WTC11 (cell line): ENCODE measurements around the gene RANBP17. TPM values are rescaled to one million over a fixed set of nuclear protein-coding genes. Genes with fewer than 3 reads are reported as not detected.

Source experiments
- ATAC-seq: fragments of 200-7000 bp; cut with Tn5 transposase; 2 replicates; pipeline ENCODE4 v1.10.0; 2021; ENCODE audit warnings: mild to moderate bottlenecking, moderate library complexity
- CTCF ChIA-PET: fragments of 300-600 bp; sonication (Branson Sonifier 250); formaldehyde crosslinking; loops from one replicate; lab custom pipeline; 2021; ENCODE audit warnings: antibody characterized with exemption; lab: Charles Lee
- POLR2A ChIA-PET: fragments of 350-600 bp; sonication (Branson Sonifier 250); formaldehyde crosslinking; loops from one replicate; lab custom pipeline; 2021; ENCODE audit warnings: antibody characterized with exemption; lab: Charles Lee
- DNase-seq: peaks from one replicate; pipeline ENCODE4 v3.0.0; 2021; ENCODE audit warnings: low spot score
- H3K27ac Mint-ChIP-seq: 2 replicates; pipeline ENCODE4 v1.8.0; 2021; ENCODE audit warnings: mixed read lengths
- H3K27me3 Mint-ChIP-seq: 2 replicates; pipeline ENCODE4 v1.8.0; 2021; ENCODE audit warnings: low read depth, mild to moderate bottlenecking, moderate library complexity, mixed read lengths
- H3K36me3 Mint-ChIP-seq: 2 replicates; pipeline ENCODE4 v1.8.0; 2021; ENCODE audit warnings: mixed read lengths
- H3K4me1 Mint-ChIP-seq: 2 replicates; pipeline ENCODE4 v1.8.0; 2022; ENCODE audit warnings: mixed read lengths
- H3K4me3 Mint-ChIP-seq: 2 replicates; pipeline ENCODE4 v1.8.0; 2021; ENCODE audit warnings: mild to moderate bottlenecking, moderate library complexity, mixed read lengths
- H3K9me3 Mint-ChIP-seq: 2 replicates; pipeline ENCODE4 v1.8.0; 2021; ENCODE audit warnings: mixed read lengths
- ETV6 ChIP-seq: sonication (generic); formaldehyde crosslinking; IDR thresholded peaks from 2 replicates; pipeline ENCODE4 v1.8.1; 2022; ENCODE audit warnings: mild to moderate bottlenecking, missing genetic modification reagents
- FOXJ3 ChIP-seq: sonication (generic); formaldehyde crosslinking; IDR thresholded peaks from 2 replicates; pipeline ENCODE4 v1.9.0; 2021; ENCODE audit warnings: missing genetic modification reagents, mild to moderate bottlenecking, borderline replicate concordance
- FOXP1 ChIP-seq: sonication (generic); formaldehyde crosslinking; IDR thresholded peaks from 2 replicates; pipeline ENCODE4 v1.8.0; 2022; ENCODE audit warnings: missing genetic modification reagents, mild to moderate bottlenecking, moderate library complexity, borderline replicate concordance
- GTF2I ChIP-seq: fragments of 250-450 bp; sonication (Bioruptor Pico); conservative IDR thresholded peaks from 2 replicates; pipeline ENCODE4 v1.4.0; 2021; ENCODE audit warnings: mild to moderate bottlenecking
- HMGA2 ChIP-seq: fragments of 250-450 bp; sonication (Bioruptor Pico); IDR thresholded peaks from 2 replicates; pipeline ENCODE4 v1.4.0; 2021; ENCODE audit warnings: mild to moderate bottlenecking, moderate library complexity
- KAT7 ChIP-seq: sonication (generic); formaldehyde crosslinking; IDR thresholded peaks from 2 replicates; pipeline ENCODE4 v1.8.1; 2023; ENCODE audit warnings: missing genetic modification reagents, mild to moderate bottlenecking, borderline replicate concordance
- SP1 ChIP-seq: sonication (generic); formaldehyde crosslinking; conservative IDR thresholded peaks from 2 replicates; pipeline ENCODE4 v1.8.1; 2022; ENCODE audit warnings: missing genetic modification reagents
- TEAD1 ChIP-seq: sonication (generic); formaldehyde crosslinking; IDR thresholded peaks from 2 replicates; pipeline ENCODE4 v1.8.0; 2022; ENCODE audit warnings: mild to moderate bottlenecking, missing genetic modification reagents
- TEAD4 ChIP-seq: sonication (generic); formaldehyde crosslinking; IDR thresholded peaks from 2 replicates; pipeline ENCODE4 v1.8.0; 2022; ENCODE audit warnings: mild to moderate bottlenecking, missing genetic modification reagents
- ZNF532 ChIP-seq: fragments of 250-450 bp; sonication (Bioruptor Pico); IDR thresholded peaks from 2 replicates; pipeline ENCODE4 v1.9.0; 2021; ENCODE audit warnings: mild to moderate bottlenecking, borderline replicate concordance
- total RNA-seq: library from RNA; stranded (reverse); gene quantifications from 3 replicates; pipeline ENCODE4 v1.2.3, GENCODE V29; 2021
- TF ChIP-seq, protein P1 (sequence below): sonication (generic); formaldehyde crosslinking; IDR thresholded peaks from 2 replicates; pipeline ENCODE4 v1.8.1; 2023; ENCODE audit warnings: mild to moderate bottlenecking, missing genetic modification reagents, moderate library complexity
- TF ChIP-seq, protein P2 (sequence below): sonication (generic); formaldehyde crosslinking; IDR thresholded peaks from 2 replicates; pipeline ENCODE4 v1.8.0; 2023; ENCODE audit warnings: missing genetic modification reagents
- TF ChIP-seq, protein P3 (sequence below): sonication (generic); formaldehyde crosslinking; IDR thresholded peaks from 2 replicates; pipeline ENCODE4 v1.8.0; 2023; ENCODE audit warnings: missing genetic modification reagents, mild to moderate bottlenecking, borderline replicate concordance
- TF ChIP-seq, protein P4 (sequence below): fragments of 250-450 bp; sonication (Bioruptor Pico); IDR thresholded peaks from 2 replicates; pipeline ENCODE4 v1.9.0; 2021; ENCODE audit warnings: mild to moderate bottlenecking

RANBP17 gene
- total RNA-seq, 1 experiment from 2014 or later = 23.1 TPM

GRCh38 chr5:171155621-171156020 is 293.8 kb downstream of the RANBP17 start:
- ChIA-PET POLR2A (no interaction called here), CTCF (no interaction called here)
- Mint-ChIP-seq H3K27me3 (no peaks in the 10 kb centered on the region), H3K27ac (no peak overlapping the region)
- ATAC-seq = no peak
- DNase-seq = no peak
- no peak for TF ChIP-seq ETV6 (CRISPR knock-in tag)
- no peak for TF ChIP-seq FOXJ3 (CRISPR knock-in tag)
- TF ChIP-seq KAT7 (CRISPR knock-in tag) = no peak
- TF ChIP-seq TEAD1 (CRISPR knock-in tag) = no peak
- TF ChIP-seq SP1 (CRISPR knock-in tag) = no peak
- no peak for TF ChIP-seq TEAD4
- TF ChIP-seq, all 79 proteins: peak for 0
- no peaks in the 10 kb centered on the region for H3K36me3 Mint-ChIP-seq
- H3K9me3 Mint-ChIP-seq = no peaks in the 10 kb centered on the region
- no peak overlapping the region for H3K4me3 Mint-ChIP-seq
- H3K4me1 Mint-ChIP-seq = peaks cover 5% of the 10 kb centered on the region

DNA sequence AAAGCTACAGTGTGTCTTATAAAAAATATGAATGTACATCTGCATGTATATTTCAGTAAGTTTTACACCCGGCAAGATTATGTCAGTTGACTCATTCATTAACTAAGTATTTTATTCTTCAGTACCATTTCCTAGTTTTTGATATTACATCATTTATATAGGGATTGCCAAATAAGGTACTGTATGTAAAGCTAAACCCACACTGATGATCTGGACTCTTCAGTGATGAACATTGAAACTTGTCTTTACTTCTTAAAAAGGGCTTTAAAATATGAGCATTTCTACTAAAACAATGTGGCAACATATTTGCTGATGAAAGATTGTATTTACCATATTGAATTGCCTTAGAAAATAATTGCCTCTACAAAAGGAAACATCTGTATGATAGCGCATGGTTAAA is 295.5 kb downstream of the RANBP17 start:
- H3K27ac Mint-ChIP-seq = no peak overlapping the region
- H3K4me3 Mint-ChIP-seq = no peak overlapping the region
- H3K27me3 Mint-ChIP-seq = no peaks in the 10 kb centered on the region
- ChIA-PET POLR2A (interaction anchor here (0.6 kb wide), 1 partner anchor 241 kb away, joined by 4 read pairs; no protein-coding TSS in a partner anchor), CTCF (interaction anchor here (0.6 to 1.0 kb wide), 2 partner anchors 50 to 260 kb away, joined by 3 to 4 read pairs; no protein-coding TSS in a partner anchor)
- no peaks in the 10 kb centered on the region for H3K36me3 Mint-ChIP-seq
- DNase-seq = no peak
- no peak for ATAC-seq
- TF ChIP-seq FOXP1 (CRISPR knock-in tag) (no peak), FOXJ3 (CRISPR knock-in tag) (no peak), GTF2I (no peak), HMGA2 (CRISPR knock-in tag) (no peak), ETV6 (CRISPR knock-in tag) (no peak), ZNF532 (CRISPR knock-in tag) (no peak)
- TF ChIP-seq, protein P1, sequence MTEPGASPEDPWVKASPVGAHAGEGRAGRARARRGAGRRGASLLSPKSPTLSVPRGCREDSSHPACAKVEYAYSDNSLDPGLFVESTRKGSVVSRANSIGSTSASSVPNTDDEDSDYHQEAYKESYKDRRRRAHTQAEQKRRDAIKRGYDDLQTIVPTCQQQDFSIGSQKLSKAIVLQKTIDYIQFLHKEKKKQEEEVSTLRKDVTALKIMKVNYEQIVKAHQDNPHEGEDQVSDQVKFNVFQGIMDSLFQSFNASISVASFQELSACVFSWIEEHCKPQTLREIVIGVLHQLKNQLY (CRISPR knock-in tag) = no peak
- TF ChIP-seq, protein P2, sequence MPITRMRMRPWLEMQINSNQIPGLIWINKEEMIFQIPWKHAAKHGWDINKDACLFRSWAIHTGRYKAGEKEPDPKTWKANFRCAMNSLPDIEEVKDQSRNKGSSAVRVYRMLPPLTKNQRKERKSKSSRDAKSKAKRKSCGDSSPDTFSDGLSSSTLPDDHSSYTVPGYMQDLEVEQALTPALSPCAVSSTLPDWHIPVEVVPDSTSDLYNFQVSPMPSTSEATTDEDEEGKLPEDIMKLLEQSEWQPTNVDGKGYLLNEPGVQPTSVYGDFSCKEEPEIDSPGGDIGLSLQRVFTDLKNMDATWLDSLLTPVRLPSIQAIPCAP (CRISPR knock-in tag) = no peak
- TF ChIP-seq, protein P3, sequence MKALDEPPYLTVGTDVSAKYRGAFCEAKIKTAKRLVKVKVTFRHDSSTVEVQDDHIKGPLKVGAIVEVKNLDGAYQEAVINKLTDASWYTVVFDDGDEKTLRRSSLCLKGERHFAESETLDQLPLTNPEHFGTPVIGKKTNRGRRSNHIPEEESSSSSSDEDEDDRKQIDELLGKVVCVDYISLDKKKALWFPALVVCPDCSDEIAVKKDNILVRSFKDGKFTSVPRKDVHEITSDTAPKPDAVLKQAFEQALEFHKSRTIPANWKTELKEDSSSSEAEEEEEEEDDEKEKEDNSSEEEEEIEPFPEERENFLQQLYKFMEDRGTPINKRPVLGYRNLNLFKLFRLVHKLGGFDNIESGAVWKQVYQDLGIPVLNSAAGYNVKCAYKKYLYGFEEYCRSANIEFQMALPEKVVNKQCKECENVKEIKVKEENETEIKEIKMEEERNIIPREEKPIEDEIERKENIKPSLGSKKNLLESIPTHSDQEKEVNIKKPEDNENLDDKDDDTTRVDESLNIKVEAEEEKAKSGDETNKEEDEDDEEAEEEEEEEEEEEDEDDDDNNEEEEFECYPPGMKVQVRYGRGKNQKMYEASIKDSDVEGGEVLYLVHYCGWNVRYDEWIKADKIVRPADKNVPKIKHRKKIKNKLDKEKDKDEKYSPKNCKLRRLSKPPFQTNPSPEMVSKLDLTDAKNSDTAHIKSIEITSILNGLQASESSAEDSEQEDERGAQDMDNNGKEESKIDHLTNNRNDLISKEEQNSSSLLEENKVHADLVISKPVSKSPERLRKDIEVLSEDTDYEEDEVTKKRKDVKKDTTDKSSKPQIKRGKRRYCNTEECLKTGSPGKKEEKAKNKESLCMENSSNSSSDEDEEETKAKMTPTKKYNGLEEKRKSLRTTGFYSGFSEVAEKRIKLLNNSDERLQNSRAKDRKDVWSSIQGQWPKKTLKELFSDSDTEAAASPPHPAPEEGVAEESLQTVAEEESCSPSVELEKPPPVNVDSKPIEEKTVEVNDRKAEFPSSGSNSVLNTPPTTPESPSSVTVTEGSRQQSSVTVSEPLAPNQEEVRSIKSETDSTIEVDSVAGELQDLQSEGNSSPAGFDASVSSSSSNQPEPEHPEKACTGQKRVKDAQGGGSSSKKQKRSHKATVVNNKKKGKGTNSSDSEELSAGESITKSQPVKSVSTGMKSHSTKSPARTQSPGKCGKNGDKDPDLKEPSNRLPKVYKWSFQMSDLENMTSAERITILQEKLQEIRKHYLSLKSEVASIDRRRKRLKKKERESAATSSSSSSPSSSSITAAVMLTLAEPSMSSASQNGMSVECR (CRISPR knock-in tag) = no peak
- TF ChIP-seq, protein P4, sequence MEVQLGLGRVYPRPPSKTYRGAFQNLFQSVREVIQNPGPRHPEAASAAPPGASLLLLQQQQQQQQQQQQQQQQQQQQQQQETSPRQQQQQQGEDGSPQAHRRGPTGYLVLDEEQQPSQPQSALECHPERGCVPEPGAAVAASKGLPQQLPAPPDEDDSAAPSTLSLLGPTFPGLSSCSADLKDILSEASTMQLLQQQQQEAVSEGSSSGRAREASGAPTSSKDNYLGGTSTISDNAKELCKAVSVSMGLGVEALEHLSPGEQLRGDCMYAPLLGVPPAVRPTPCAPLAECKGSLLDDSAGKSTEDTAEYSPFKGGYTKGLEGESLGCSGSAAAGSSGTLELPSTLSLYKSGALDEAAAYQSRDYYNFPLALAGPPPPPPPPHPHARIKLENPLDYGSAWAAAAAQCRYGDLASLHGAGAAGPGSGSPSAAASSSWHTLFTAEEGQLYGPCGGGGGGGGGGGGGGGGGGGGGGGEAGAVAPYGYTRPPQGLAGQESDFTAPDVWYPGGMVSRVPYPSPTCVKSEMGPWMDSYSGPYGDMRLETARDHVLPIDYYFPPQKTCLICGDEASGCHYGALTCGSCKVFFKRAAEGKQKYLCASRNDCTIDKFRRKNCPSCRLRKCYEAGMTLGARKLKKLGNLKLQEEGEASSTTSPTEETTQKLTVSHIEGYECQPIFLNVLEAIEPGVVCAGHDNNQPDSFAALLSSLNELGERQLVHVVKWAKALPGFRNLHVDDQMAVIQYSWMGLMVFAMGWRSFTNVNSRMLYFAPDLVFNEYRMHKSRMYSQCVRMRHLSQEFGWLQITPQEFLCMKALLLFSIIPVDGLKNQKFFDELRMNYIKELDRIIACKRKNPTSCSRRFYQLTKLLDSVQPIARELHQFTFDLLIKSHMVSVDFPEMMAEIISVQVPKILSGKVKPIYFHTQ = no peak
- H3K9me3 Mint-ChIP-seq = no peaks in the 10 kb centered on the region
- H3K4me1 Mint-ChIP-seq = peaks cover 3% of the 10 kb centered on the region
